GM12878 (cell line): ENCODE measurements around the gene MSX2. TPM values are rescaled to one million over a fixed set of nuclear protein-coding genes. Genes with fewer than 3 reads are reported as not detected.

Experiments
- ATAC-seq: fragments of 200-7000 bp; cut with Tn5 transposase; 3 replicates; pipeline ENCODE4 v1.9.1; 2020; ENCODE audit warnings: mild to moderate bottlenecking, moderate library complexity
- BruUV-seq: library from RNA; stranded (reverse); fragments of 400-500 nt; replicated peaks from 2 replicates; lab custom pipeline; 2021; lab: Mats Ljungman, UMichigan
- CTCF ChIA-PET: fragments of 300-600 bp; sonication (Branson Sonifier 250); formaldehyde crosslinking; extraction: SDS; loops from one replicate; lab custom pipeline; 2021; ENCODE audit warnings: inconsistent platforms; lab: Yijun Ruan, JAX
- POLR2A ChIA-PET: fragments of 350-600 bp; formaldehyde crosslinking; extraction: SDS; loops from one replicate; lab custom pipeline; 2021; ENCODE audit warnings: inconsistent platforms; lab: Charles Lee
- RAD21 ChIA-PET: fragments of 300-600 bp; sonication (Branson Sonifier 250); formaldehyde crosslinking; loops from one replicate; lab custom pipeline; 2023; ENCODE audit warnings: antibody characterized with exemption; ENCODE audit not compliant: unreplicated experiment; lab: Charles Lee
- SMC1A ChIA-PET: fragments of 300-600 bp; sonication (Branson Sonifier 250); formaldehyde crosslinking; loops from one replicate; lab custom pipeline; 2023; ENCODE audit not compliant: unreplicated experiment, uncharacterized antibody; lab: Charles Lee
- DNase-seq: peaks from one replicate; pipeline ENCODE4 v3.0.0-alpha.2; 2011; ENCODE audit warnings: low read depth, low spot score
- FAIRE-seq: peaks from 3 replicates; lab custom pipeline; 2011; peaks lifted over from hg19 to GRCh38; lab: Jason Lieb, UNC
- H2AFZ ChIP-seq: 2 replicates; pipeline ENCODE4 v1.6.0; 2011; ENCODE audit warnings: low read depth, low read length, control low read depth; ENCODE audit not compliant: control insufficient read depth
- H3K27ac ChIP-seq: 2 replicates; pipeline ENCODE4 v1.5.1; 2011; ENCODE audit warnings: control low read depth; ENCODE audit not compliant: control insufficient read depth, insufficient read depth
- H3K27me3 ChIP-seq, 2 experiments: replicated peaks in 1 of 2; 2 replicates each; pipeline versions ENCODE4 v1.6.0 to v1.6.1; 2011; ENCODE audit warnings: low read length in 1 of 2; ENCODE audit not compliant: control insufficient read depth in 2 of 2, insufficient read depth in 2 of 2
- H3K36me3 ChIP-seq, 2 experiments: 2 replicates each; pipeline ENCODE4 v1.5.1; 2011; ENCODE audit warnings: low read length in 1 of 2; ENCODE audit not compliant: control insufficient read depth in 2 of 2, insufficient read depth in 2 of 2
- H3K4me1 ChIP-seq: 2 replicates; pipeline ENCODE4 v1.6.1; 2011; ENCODE audit warnings: mild to moderate bottlenecking, low read length, moderate library complexity, mixed read lengths; ENCODE audit not compliant: control insufficient read depth, insufficient read depth
- H3K4me2 ChIP-seq: 2 replicates; pipeline ENCODE4 v1.6.0; 2011; ENCODE audit warnings: control low read depth; ENCODE audit not compliant: control insufficient read depth, insufficient read depth
- H3K4me3 ChIP-seq: fragments of 200-600 bp; sonication (generic); 2 replicates; pipeline ENCODE4 v1.5.1; 2016
- H3K79me2 ChIP-seq: 2 replicates; pipeline ENCODE4 v1.6.0; 2011; ENCODE audit warnings: low read length; ENCODE audit not compliant: control insufficient read depth, insufficient read depth
- H3K9ac ChIP-seq: 2 replicates; pipeline ENCODE4 v1.8.0; 2011; ENCODE audit warnings: low read length, control low read depth, mixed read lengths; ENCODE audit not compliant: control insufficient read depth, insufficient read depth
- H3K9me3 ChIP-seq: replicated peaks from 3 replicates; pipeline ENCODE4 v1.5.1; 2011; ENCODE audit warnings: mild to moderate bottlenecking, low read length; ENCODE audit not compliant: control insufficient read depth, insufficient read depth
- H4K20me1 ChIP-seq: 2 replicates; pipeline ENCODE4 v1.6.0; 2011; ENCODE audit not compliant: control insufficient read depth, insufficient read depth
- CBX5 ChIP-seq: sonication (generic); IDR thresholded peaks from 2 replicates; pipeline ENCODE4 v1.6.1; 2016; ENCODE audit warnings: low read depth, moderate library complexity, mild to moderate bottlenecking, inconsistent platforms
- CREM ChIP-seq: IDR thresholded peaks from 2 replicates; pipeline ENCODE4 v1.6.1; 2014; ENCODE audit warnings: antibody characterized with exemption, low read depth
- MXI1 ChIP-seq: fragments of 150-350 bp; IDR thresholded peaks from 2 replicates; pipeline ENCODE4 v1.6.1; 2011; ENCODE audit warnings: low read depth, mild to moderate bottlenecking, inconsistent platforms, low read length, improper control_type of control experiment
- NBN ChIP-seq: fragments of 450-650 bp; IDR thresholded peaks from 2 replicates; pipeline ENCODE4 v1.6.1; 2016
- NFXL1 ChIP-seq: fragments of 450-650 bp; IDR thresholded peaks from 2 replicates; pipeline ENCODE4 v1.6.1; 2017; ENCODE audit warnings: antibody characterized with exemption, mild to moderate bottlenecking, borderline replicate concordance
- SMC3 ChIP-seq: IDR thresholded peaks from 2 replicates; pipeline ENCODE4 v1.6.1; 2011; ENCODE audit warnings: low read length, improper control_type of control experiment, borderline replicate concordance
- SREBF1 ChIP-seq: IDR thresholded peaks from 2 replicates; pipeline ENCODE4 v1.6.1; 2012; ENCODE audit warnings: mild to moderate bottlenecking, low read length
- SRF ChIP-seq, 2 experiments: IDR thresholded peaks; 2 replicates each; pipeline ENCODE4 v1.6.1; 2011; ENCODE audit warnings: low read depth in 2 of 2, low read length in 2 of 2, mild to moderate bottlenecking in 1 of 2, moderate library complexity in 1 of 2
- STAT3 ChIP-seq: IDR thresholded peaks from 2 replicates; pipeline ENCODE4 v1.6.1; 2011; ENCODE audit warnings: low read depth, low read length, improper control_type of control experiment
- TCF12 ChIP-seq: IDR thresholded peaks from 2 replicates; pipeline ENCODE4 v1.6.1; 2011; ENCODE audit warnings: low read depth, mild to moderate bottlenecking, low read length
- ZNF274 ChIP-seq: IDR thresholded peaks from one replicate; pipeline ENCODE4 v1.8.0; 2011; ENCODE audit not compliant: insufficient read length, insufficient read depth
- WGBS: methylation state at CpG from one replicate; pipeline ENCODE4 v1.1.6; 2016; ENCODE audit warnings: low lambda C conversion rate; ENCODE audit not compliant: insufficient replicate concordance, insufficient coverage; ENCODE audit errors: missing lambda C conversion rate; 5-methylcytosine and 5-hydroxymethylcytosine counted together
- in situ Hi-C: fragments of 300-500 bp; cut with MboI; formaldehyde crosslinking; loops from 9 replicates; pipeline ENCODE4 v1.14.3; 2018; ENCODE audit warnings: mixed read lengths
- intact Hi-C: fragments of 100-400 bp; cut with micrococcal nuclease; formaldehyde crosslinking; loops from one replicate; pipeline ENCODE4 v1.14.2; 2022; ENCODE audit not compliant: unreplicated experiment
- polyA plus RNA-seq, 11 experiments: library from polyadenylated mRNA; depleted of rRNA in 4 of 11; unstranded in 6 of 11; stranded (reverse) in 5 of 11; fragments of >200 nt; fragmentation: Nextera tagmentation in 4 of 11; fragmentation: Illumina TruSeq in 1 of 11; extraction: Ambion mirVana in 4 of 11; extraction: Trizol in 1 of 11; gene quantifications; 1 replicate in 1 of 11; 2 replicates in 10 of 11; pipeline versions ENCODE4 v1.2.1 to v1.2.3, GENCODE V29; 2011 to 2016; ENCODE audit warnings: inconsistent platforms in 2 of 11, missing spikeins in 2 of 11, low read depth in 1 of 11
- total RNA-seq, 4 experiments: library from RNA; depleted of rRNA in 3 of 4; stranded (reverse); fragments of >200 nt in 3 of 4; fragmentation: Illumina TruSeq in 1 of 4; extraction: Trizol in 1 of 4; gene quantifications; 2 replicates each; pipeline versions ENCODE4 v1.2.1 to v1.2.3, GENCODE V29; 2013 to 2021
- TF ChIP-seq, protein P1 (sequence below): fragments of 450-650 bp; IDR thresholded peaks from 2 replicates; pipeline ENCODE4 v1.6.1; 2018; ENCODE audit warnings: mild to moderate bottlenecking, low read depth, moderate library complexity; ENCODE audit not compliant: partially characterized antibody
- TF ChIP-seq, protein P2 (sequence below): fragments of 450-650 bp; formaldehyde crosslinking; IDR thresholded peaks from 2 replicates; pipeline ENCODE4 v1.4.0; 2020; ENCODE audit warnings: mild to moderate bottlenecking, moderate library complexity
- TF ChIP-seq, protein P3 (sequence below): fragments of 450-650 bp; IDR thresholded peaks from 2 replicates; pipeline ENCODE4 v1.6.1; 2018; ENCODE audit warnings: borderline replicate concordance, mild to moderate bottlenecking; ENCODE audit not compliant: partially characterized antibody
- TF ChIP-seq, protein P4 (sequence below): IDR thresholded peaks from 2 replicates; pipeline ENCODE4 v1.6.1; 2012; ENCODE audit warnings: low read depth, low read length, improper control_type of control experiment

MSX2 gene
- total and polyA plus RNA-seq, 10 of the 15 experiments (the other 5 are each of a cell fraction or from before 2014, with no cell fraction given), result not detected

DNA sequence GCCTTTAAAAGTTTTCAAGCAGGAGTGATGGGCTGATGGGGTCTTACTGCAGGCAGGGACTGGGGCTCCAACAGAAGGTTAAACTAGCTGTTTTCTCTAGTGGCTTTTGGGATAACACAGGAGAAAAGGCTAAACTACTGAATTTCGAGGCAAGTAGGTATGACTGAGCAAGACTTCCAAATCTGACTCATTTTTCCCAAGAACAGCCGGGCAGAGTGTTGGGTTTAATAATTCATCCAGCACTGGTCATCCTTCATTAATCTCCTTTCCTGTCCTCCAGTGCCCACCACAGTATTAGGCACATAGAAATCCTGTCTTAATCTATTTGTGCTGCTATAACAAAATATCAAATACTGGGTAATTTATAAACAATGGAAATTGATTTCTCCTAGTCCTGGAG, 20.5 kb downstream of the MSX2 start (continued):
- TF ChIP-seq, protein P1, sequence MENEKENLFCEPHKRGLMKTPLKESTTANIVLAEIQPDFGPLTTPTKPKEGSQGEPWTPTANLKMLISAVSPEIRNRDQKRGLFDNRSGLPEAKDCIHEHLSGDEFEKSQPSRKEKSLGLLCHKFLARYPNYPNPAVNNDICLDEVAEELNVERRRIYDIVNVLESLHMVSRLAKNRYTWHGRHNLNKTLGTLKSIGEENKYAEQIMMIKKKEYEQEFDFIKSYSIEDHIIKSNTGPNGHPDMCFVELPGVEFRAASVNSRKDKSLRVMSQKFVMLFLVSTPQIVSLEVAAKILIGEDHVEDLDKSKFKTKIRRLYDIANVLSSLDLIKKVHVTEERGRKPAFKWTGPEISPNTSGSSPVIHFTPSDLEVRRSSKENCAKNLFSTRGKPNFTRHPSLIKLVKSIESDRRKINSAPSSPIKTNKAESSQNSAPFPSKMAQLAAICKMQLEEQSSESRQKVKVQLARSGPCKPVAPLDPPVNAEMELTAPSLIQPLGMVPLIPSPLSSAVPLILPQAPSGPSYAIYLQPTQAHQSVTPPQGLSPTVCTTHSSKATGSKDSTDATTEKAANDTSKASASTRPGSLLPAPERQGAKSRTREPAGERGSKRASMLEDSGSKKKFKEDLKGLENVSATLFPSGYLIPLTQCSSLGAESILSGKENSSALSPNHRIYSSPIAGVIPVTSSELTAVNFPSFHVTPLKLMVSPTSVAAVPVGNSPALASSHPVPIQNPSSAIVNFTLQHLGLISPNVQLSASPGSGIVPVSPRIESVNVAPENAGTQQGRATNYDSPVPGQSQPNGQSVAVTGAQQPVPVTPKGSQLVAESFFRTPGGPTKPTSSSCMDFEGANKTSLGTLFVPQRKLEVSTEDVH, result no peak
- TF ChIP-seq, protein P2, sequence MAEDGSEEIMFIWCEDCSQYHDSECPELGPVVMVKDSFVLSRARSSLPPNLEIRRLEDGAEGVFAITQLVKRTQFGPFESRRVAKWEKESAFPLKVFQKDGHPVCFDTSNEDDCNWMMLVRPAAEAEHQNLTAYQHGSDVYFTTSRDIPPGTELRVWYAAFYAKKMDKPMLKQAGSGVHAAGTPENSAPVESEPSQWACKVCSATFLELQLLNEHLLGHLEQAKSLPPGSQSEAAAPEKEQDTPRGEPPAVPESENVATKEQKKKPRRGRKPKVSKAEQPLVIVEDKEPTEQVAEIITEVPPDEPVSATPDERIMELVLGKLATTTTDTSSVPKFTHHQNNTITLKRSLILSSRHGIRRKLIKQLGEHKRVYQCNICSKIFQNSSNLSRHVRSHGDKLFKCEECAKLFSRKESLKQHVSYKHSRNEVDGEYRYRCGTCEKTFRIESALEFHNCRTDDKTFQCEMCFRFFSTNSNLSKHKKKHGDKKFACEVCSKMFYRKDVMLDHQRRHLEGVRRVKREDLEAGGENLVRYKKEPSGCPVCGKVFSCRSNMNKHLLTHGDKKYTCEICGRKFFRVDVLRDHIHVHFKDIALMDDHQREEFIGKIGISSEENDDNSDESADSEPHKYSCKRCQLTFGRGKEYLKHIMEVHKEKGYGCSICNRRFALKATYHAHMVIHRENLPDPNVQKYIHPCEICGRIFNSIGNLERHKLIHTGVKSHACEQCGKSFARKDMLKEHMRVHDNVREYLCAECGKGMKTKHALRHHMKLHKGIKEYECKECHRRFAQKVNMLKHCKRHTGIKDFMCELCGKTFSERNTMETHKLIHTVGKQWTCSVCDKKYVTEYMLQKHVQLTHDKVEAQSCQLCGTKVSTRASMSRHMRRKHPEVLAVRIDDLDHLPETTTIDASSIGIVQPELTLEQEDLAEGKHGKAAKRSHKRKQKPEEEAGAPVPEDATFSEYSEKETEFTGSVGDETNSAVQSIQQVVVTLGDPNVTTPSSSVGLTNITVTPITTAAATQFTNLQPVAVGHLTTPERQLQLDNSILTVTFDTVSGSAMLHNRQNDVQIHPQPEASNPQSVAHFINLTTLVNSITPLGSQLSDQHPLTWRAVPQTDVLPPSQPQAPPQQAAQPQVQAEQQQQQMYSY (CRISPR knock-in tag), result no peak
- TF ChIP-seq CBX5, result no peak

DNA sequence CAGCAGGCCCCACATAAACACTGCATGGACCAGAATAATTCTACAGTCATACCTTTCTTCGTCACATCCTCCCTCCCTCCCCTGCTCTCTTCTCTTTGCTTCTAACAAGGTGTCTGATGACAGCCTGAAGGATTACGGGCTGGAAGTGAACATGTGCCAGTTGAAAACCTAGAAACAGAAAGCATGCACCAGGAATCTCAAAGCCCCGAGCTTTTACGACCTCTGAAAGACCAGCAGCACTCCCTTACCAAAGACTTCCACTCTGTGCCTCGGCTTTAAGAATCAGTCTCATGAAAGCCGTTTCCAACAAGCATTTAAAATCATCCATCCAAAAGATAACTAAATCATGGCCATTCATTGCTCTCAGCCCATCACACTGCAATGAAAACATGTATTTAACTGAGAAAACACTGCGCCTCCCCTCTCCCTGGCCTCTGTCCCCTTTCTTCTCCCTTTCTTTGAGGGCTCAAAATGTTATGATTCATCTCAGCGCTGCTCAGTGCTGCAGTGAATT, 21.3 kb downstream of the MSX2 start:
- H4K20me1 ChIP-seq, result no peaks in the 10 kb centered on the region
- CTCF ChIA-PET, result no interaction called here
- no peak for FAIRE-seq
- H3K79me2 ChIP-seq, result no peaks in the 10 kb centered on the region
- no peak overlapping the region for H3K9ac ChIP-seq
- intact Hi-C loops (no loop called here), in situ Hi-C loops (no loop called here)
- H2AFZ ChIP-seq, result no peak overlapping the region
- no peak overlapping the region for H3K27ac ChIP-seq
- H3K4me1 ChIP-seq, result no peaks in the 10 kb centered on the region
- H3K27me3 ChIP-seq, result no peaks in the 10 kb centered on the region; a peak in 1 of 4 replicates
- no peak for DNase-seq
- no peak overlapping the region for H3K4me2 ChIP-seq
- POLR2A ChIA-PET, result no interaction called here
- SMC1A ChIA-PET, result no interaction called here
- RAD21 ChIA-PET, result no interaction called here
- ATAC-seq, result no peak
- no TSS peak for BruUV-seq
- WGBS, result 8% methylated on average over 8 of the region's 8 CpGs
- H3K9me3 ChIP-seq, result no peaks in the 10 kb centered on the region
- H3K36me3 ChIP-seq, result no peaks in the 10 kb centered on the region
- no peak overlapping the region for H3K4me3 ChIP-seq
- TF ChIP-seq CBX5 (no peak), CREM (no peak), NBN (no peak), SMC3 (no peak), MXI1 (no peak), NFXL1 (no peak), TCF12 (no peak), ZNF274 (no peak), SRF (IDR thresholded peaks at IDR 0.05; ENCODE audit: low read depth in 2 of 2, low read length in 2 of 2) (no peak), SREBF1 (no peak), STAT3 (no peak)
- TF ChIP-seq, protein P3, sequence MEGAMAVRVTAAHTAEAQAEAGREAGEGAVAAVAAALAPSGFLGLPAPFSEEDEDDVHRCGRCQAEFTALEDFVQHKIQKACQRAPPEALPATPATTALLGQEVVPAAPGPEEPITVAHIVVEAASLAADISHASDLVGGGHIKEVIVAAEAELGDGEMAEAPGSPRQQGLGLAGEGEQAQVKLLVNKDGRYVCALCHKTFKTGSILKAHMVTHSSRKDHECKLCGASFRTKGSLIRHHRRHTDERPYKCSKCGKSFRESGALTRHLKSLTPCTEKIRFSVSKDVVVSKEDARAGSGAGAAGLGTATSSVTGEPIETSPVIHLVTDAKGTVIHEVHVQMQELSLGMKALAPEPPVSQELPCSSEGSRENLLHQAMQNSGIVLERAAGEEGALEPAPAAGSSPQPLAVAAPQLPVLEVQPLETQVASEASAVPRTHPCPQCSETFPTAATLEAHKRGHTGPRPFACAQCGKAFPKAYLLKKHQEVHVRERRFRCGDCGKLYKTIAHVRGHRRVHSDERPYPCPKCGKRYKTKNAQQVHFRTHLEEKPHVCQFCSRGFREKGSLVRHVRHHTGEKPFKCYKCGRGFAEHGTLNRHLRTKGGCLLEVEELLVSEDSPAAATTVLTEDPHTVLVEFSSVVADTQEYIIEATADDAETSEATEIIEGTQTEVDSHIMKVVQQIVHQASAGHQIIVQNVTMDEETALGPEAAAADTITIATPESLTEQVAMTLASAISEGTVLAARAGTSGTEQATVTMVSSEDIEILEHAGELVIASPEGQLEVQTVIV, result no peak
- TF ChIP-seq, protein P4, sequence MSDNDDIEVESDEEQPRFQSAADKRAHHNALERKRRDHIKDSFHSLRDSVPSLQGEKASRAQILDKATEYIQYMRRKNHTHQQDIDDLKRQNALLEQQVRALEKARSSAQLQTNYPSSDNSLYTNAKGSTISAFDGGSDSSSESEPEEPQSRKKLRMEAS, result no peak
